Activated B cell treated with CpG ODN at 0.5 μM for 24 hours (primary cell): ENCODE data around the gene ASCC1. TPM values are rescaled to one million over a fixed set of nuclear protein-coding genes. Genes with fewer than 3 reads are reported as not detected.

Experiments used
- ATAC-seq: fragments of 200-7000 bp; cut with Tn5 transposase; one replicate; pipeline ENCODE4 v1.10.0; 2021; ENCODE audit warnings: low read depth, mild to moderate bottlenecking, moderate library complexity
- CTCF ChIA-PET: fragments of 350-600 bp; sonication (Branson Sonifier 250); formaldehyde crosslinking; loops from one replicate; lab custom pipeline; 2021; ENCODE audit warnings: antibody characterized with exemption; lab: Charles Lee
- POLR2A ChIA-PET: fragments of 350-600 bp; sonication (Branson Sonifier 250); formaldehyde crosslinking; loops from one replicate; lab custom pipeline; 2021; ENCODE audit warnings: antibody characterized with exemption; lab: Charles Lee
- DNase-seq: peaks from one replicate; pipeline ENCODE4 v3.0.0; 2022
- H3K27ac Mint-ChIP-seq: one replicate; pipeline ENCODE4 v1.8.0; 2020; ENCODE audit warnings: mixed read lengths
- H3K27me3 Mint-ChIP-seq: one replicate; pipeline ENCODE4 v1.8.0; 2021; ENCODE audit warnings: mixed read lengths
- H3K36me3 Mint-ChIP-seq: one replicate; pipeline ENCODE4 v1.8.0; 2021; ENCODE audit warnings: low read depth, mixed read lengths
- H3K4me1 Mint-ChIP-seq: one replicate; pipeline ENCODE4 v1.8.0; 2021; ENCODE audit warnings: mixed read lengths
- H3K4me3 Mint-ChIP-seq: one replicate; pipeline ENCODE4 v1.8.0; 2020; ENCODE audit warnings: mild to moderate bottlenecking, mixed read lengths
- H3K9me3 Mint-ChIP-seq: one replicate; pipeline ENCODE4 v1.8.0; 2020; ENCODE audit warnings: mixed read lengths
- CTCF ChIP-seq: fragments of 200-600 bp; IDR thresholded peaks from one replicate; pipeline ENCODE4 v1.8.0; 2022; ENCODE audit warnings: antibody characterized with exemption, mild to moderate bottlenecking
- intact Hi-C: fragments of 100-400 bp; cut with micrococcal nuclease; formaldehyde crosslinking; loops from one replicate; pipeline ENCODE4 v1.15.1; 2024
- total RNA-seq: library from RNA; stranded (reverse); gene quantifications from 2 replicates; pipeline ENCODE4 v1.2.3, GENCODE V29; 2022

ASCC1 gene
- total RNA-seq, 1 donor from 2014 or later = 42.6 TPM

- Mint-ChIP-seq H3K27me3 (no peaks in the 10 kb centered on the region), H3K9me3 (no peaks in the 10 kb centered on the region), H3K36me3 (peaks cover 38% of the 10 kb centered on the region), H3K4me1 (peaks cover 3% of the 10 kb centered on the region), H3K4me3 (no peak overlapping the region), H3K27ac (no peak overlapping the region)
- ChIA-PET CTCF (interaction anchor here (1.0 to 11.4 kb wide), 16 partner anchors 8 to 216 kb away, joined by 3 to 172 read pairs (median 7); no protein-coding TSS in a partner anchor), POLR2A (interaction anchor here (0.6 to 2.1 kb wide), 8 partner anchors 10 to 210 kb away, joined by 3 to 13 read pairs (median 8); partner anchors contain the start of gene DDIT4)
- no peak for TF ChIP-seq CTCF
- intact Hi-C loops = loop anchor here (1.0 to 10.0 kb wide), 3 partner anchors 96 to 708 kb away; no protein-coding TSS in a partner anchor
- no peak for ATAC-seq
- DNase-seq = no peak
Observed at GRCh38 chr10:72126872-72127232, 89.2 kb downstream of the ASCC1 start.

GRCh38 chr10:72126184-72126871 is 89.7 kb downstream of the ASCC1 start:
- TF ChIP-seq CTCF = no peak
- Mint-ChIP-seq H3K4me3 (no peak overlapping the region), H3K9me3 (no peaks in the 10 kb centered on the region), H3K27me3 (no peaks in the 10 kb centered on the region), H3K36me3 (peaks cover 40% of the 10 kb centered on the region), H3K4me1 (peaks cover 2% of the 10 kb centered on the region), H3K27ac (peak overlapping the region; percentile 42)
- CTCF ChIA-PET = interaction anchor here (0.7 to 11.4 kb wide), 26 partner anchors 9 to 230 kb away, joined by 3 to 172 read pairs (median 5); partner anchors contain the start of gene DDIT4
- DNase-seq = no peak
- POLR2A ChIA-PET = interaction anchor here (0.6 to 2.1 kb wide), 6 partner anchors 11 to 211 kb away, joined by 5 to 13 read pairs (median 8); partner anchors contain the start of gene DDIT4
- no peak for ATAC-seq
- intact Hi-C loops = loop anchor here (1.0 to 10.0 kb wide), 3 partner anchors 97 to 708 kb away; no protein-coding TSS in a partner anchor

- ATAC-seq (no peak), DNase-seq (no peak)
- ChIA-PET POLR2A (interaction anchor here (0.7 kb wide), 1 partner anchor 65 kb away, joined by 5 read pairs; no protein-coding TSS in a partner anchor), CTCF (interaction anchor here (1.0 to 11.4 kb wide), 7 partner anchors 17 to 217 kb away, joined by 5 to 172 read pairs (median 18); no protein-coding TSS in a partner anchor)
- peaks cover 2% of the 10 kb centered on the region for H3K4me1 Mint-ChIP-seq
- H3K27me3 Mint-ChIP-seq = no peaks in the 10 kb centered on the region
- no peak overlapping the region for H3K4me3 Mint-ChIP-seq
- no peak for TF ChIP-seq CTCF
- H3K9me3 Mint-ChIP-seq = no peaks in the 10 kb centered on the region
- no peak overlapping the region for H3K27ac Mint-ChIP-seq
- intact Hi-C loops = loop anchor here (10.0 kb wide), 1 partner anchor 710 kb away; no protein-coding TSS in a partner anchor
- peaks cover 41% of the 10 kb centered on the region for H3K36me3 Mint-ChIP-seq
Observed at GRCh38 chr10:72124989-72125388, 91.1 kb downstream of the ASCC1 start.

- POLR2A ChIA-PET = interaction anchor here (0.7 kb wide), 1 partner anchor 66 kb away, joined by 5 read pairs; no protein-coding TSS in a partner anchor
- Mint-ChIP-seq H3K4me3 (no peak overlapping the region), H3K36me3 (peaks cover 43% of the 10 kb centered on the region), H3K4me1 (peaks cover 2% of the 10 kb centered on the region), H3K9me3 (no peaks in the 10 kb centered on the region), H3K27me3 (no peaks in the 10 kb centered on the region), H3K27ac (no peak overlapping the region)
- no peak for DNase-seq
- CTCF ChIA-PET = interaction anchor here (0.6 to 11.4 kb wide), 5 partner anchors 12 to 212 kb away, joined by 3 to 172 read pairs (median 5); no protein-coding TSS in a partner anchor
- ATAC-seq = no peak
- intact Hi-C loops = loop anchor here (10.0 kb wide), 1 partner anchor 710 kb away; no protein-coding TSS in a partner anchor
- no peak for TF ChIP-seq CTCF
Observed at GRCh38 chr10:72124381-72124780, 91.7 kb downstream of the ASCC1 start.

- no peak overlapping the region for H3K27ac Mint-ChIP-seq
Observed at GRCh38 chr10:72123616-72124015, 92.5 kb downstream of the ASCC1 start.

More at GRCh38 chr10:72123616-72124015, 92.5 kb downstream of the ASCC1 start:
- Mint-ChIP-seq H3K36me3 (peaks cover 42% of the 10 kb centered on the region), H3K27me3 (no peaks in the 10 kb centered on the region), H3K4me1 (peaks cover 2% of the 10 kb centered on the region), H3K9me3 (no peaks in the 10 kb centered on the region), H3K4me3 (no peak overlapping the region)
- POLR2A ChIA-PET = no interaction called here
- no peak for TF ChIP-seq CTCF
- ATAC-seq (no peak), DNase-seq (no peak)
- CTCF ChIA-PET = interaction anchor here (11.4 kb wide), 1 partner anchor 212 kb away, joined by 172 read pairs; no protein-coding TSS in a partner anchor
- intact Hi-C loops = loop anchor here (10.0 kb wide), 1 partner anchor 711 kb away; no protein-coding TSS in a partner anchor
